Testis (tissue), 3 donors: ENCODE data around the gene PDE6B. TPM values are rescaled to one million over a fixed set of nuclear protein-coding genes. Genes with fewer than 3 reads are reported as not detected.

Experiments
- DNase-seq: peaks from one replicate; pipeline ENCODE4 v3.0.0-alpha.2; 2019
- H3K27ac ChIP-seq, 2 donors: fragments of 200-600 bp; sonication (generic); one replicate each; pipeline ENCODE4 v1.5.1; 2019
- H3K27me3 ChIP-seq: fragments of 200-600 bp; sonication (generic); one replicate; pipeline ENCODE4 v1.5.1; 2019
- H3K36me3 ChIP-seq: fragments of 200-600 bp; sonication (generic); one replicate; pipeline ENCODE4 v1.5.1; 2017; ENCODE audit warnings: low read depth; ENCODE audit errors: missing control alignments
- H3K4me1 ChIP-seq: fragments of 200-600 bp; sonication (generic); one replicate; pipeline ENCODE4 v1.5.1; 2019
- H3K4me3 ChIP-seq, 2 donors: fragments of 200-600 bp; sonication (generic); one replicate each; pipeline ENCODE4 v1.5.1; 2017 to 2019
- H3K9me3 ChIP-seq: fragments of 200-600 bp; sonication (generic); one replicate; pipeline ENCODE4 v1.5.1; 2017
- CTCF ChIP-seq, 3 experiments: fragments of 450-650 bp in 2 of 3; fragments of 200-600 bp in 1 of 3; sonication (generic) in 1 of 3; IDR thresholded peaks; one replicate each; pipeline ENCODE4 v1.5.1; 2016 to 2019; ENCODE audit warnings: antibody characterized with exemption in 3 of 3, mild to moderate bottlenecking in 2 of 3, moderate library complexity in 1 of 3
- POLR2A ChIP-seq: fragments of 450-650 bp; IDR thresholded peaks from one replicate; pipeline ENCODE4 v1.6.1; 2017; ENCODE audit warnings: antibody characterized with exemption, mild to moderate bottlenecking, moderate library complexity
- WGBS, 2 donors: methylation state at CpG; one replicate each; pipeline ENCODE4 v1.1.5; 2018; 5-methylcytosine and 5-hydroxymethylcytosine counted together
- intact Hi-C: fragments of 100-400 bp; cut with DNase I; formaldehyde crosslinking; loops from one replicate; pipeline ENCODE4 v1.15.1; 2023; ENCODE audit warnings: low total_unique reads
- polyA plus RNA-seq: library from polyadenylated mRNA; stranded (reverse); fragments of 350-450 nt; fragmentation: Illumina TruSeq; extraction: RNeasy Lipid Tissue Mini Kit (QIAGEN cat#74804); gene quantifications from one replicate; pipeline ENCODE4 v1.2.3, GENCODE V29; 2014; ENCODE audit warnings: low read depth, low replicate concordance; ENCODE audit not compliant: insufficient read depth
- total RNA-seq, 2 donors: library from RNA; depleted of rRNA; stranded (reverse); fragments of >200 nt; gene quantifications; one replicate each; pipeline ENCODE4 v1.2.3, GENCODE V29; 2016

Gene PDE6B
- total and polyA plus RNA-seq, 3 donors from 2014 or later: 5.9 to 11.4 (median 5.9) TPM

- intact Hi-C loops: no loop called here
- Histone ChIP-seq H3K27ac (no peak overlapping the region), H3K36me3 (no peaks in the 10 kb centered on the region)
Measured at GRCh38 chr4:717601-718320, 92.4 kb downstream of the PDE6B start.

GRCh38 chr4:718460-718859, 93.1 kb downstream of the PDE6B start:
- DNase-seq: no peak
- H3K9me3 ChIP-seq: no peaks in the 10 kb centered on the region
- intact Hi-C loops: no loop called here
- TF ChIP-seq CTCF (IDR thresholded peaks at IDR 0.05) (no peak), POLR2A (no peak)
- peaks cover 27% of the 10 kb centered on the region for H3K4me1 ChIP-seq
- no peak overlapping the region for H3K4me3 ChIP-seq
- no peak overlapping the region for H3K27ac ChIP-seq
- no peaks in the 10 kb centered on the region for H3K36me3 ChIP-seq
- no peaks in the 10 kb centered on the region for H3K27me3 ChIP-seq
- WGBS, 2 donors: 70 to 78% methylated on average over 8 of the region's 8 CpGs

More at GRCh38 chr4:717601-718320, 92.4 kb downstream of the PDE6B start:
- DNase-seq: no peak
- Histone ChIP-seq H3K4me3 (no peak overlapping the region), H3K27me3 (no peaks in the 10 kb centered on the region), H3K9me3 (no peaks in the 10 kb centered on the region), H3K4me1 (peaks cover 27% of the 10 kb centered on the region)
- 78 to 83% methylated on average over 20 to 34 of the region's 34 CpGs for WGBS, 2 donors
- TF ChIP-seq POLR2A (no peak), CTCF (IDR thresholded peaks at IDR 0.05) (no peak)

Other genes starting within 250 kb of the PDE6B start
- gene ZNF721, start 126.4 kb upstream of the PDE6B start, total RNA-seq: 10 to 100 TPM; 44.2 to 60.7 TPM
- 14.1 TPM for gene ZNF721, start 126.4 kb upstream of the PDE6B start, polyA plus RNA-seq
- 10 to 100 TPM; 86.9 to 93.4 TPM for gene PIGG, start 126.4 kb upstream of the PDE6B start, total RNA-seq
- gene PIGG, start 126.4 kb upstream of the PDE6B start, polyA plus RNA-seq: 49.8 TPM
- 1 to 10 TPM; 1.7 TPM for gene TMEM271, start 49.3 kb upstream of the PDE6B start, total RNA-seq
- gene TMEM271, start 49.3 kb upstream of the PDE6B start, polyA plus RNA-seq: 0.37 TPM
- 100 to 1,000 TPM; 123 to 139 TPM for gene ATP5ME, start 48.7 kb downstream of the PDE6B start, total RNA-seq
- 299 TPM for gene ATP5ME, start 48.7 kb downstream of the PDE6B start, polyA plus RNA-seq
- gene MYL5, start 49.0 kb downstream of the PDE6B start, total RNA-seq: 10 to 100 TPM; 34.2 to 45.0 TPM
- gene MYL5, start 49.0 kb downstream of the PDE6B start, polyA plus RNA-seq: 33.9 TPM
- gene SLC49A3, start 63.6 kb downstream of the PDE6B start, total RNA-seq: 10 to 100 TPM in 1 of 2 donors, 1 to 10 TPM in 1; 7.3 to 10.1 TPM
- gene SLC49A3, start 63.6 kb downstream of the PDE6B start, polyA plus RNA-seq: 23.5 TPM
- 10 to 100 TPM; 84.2 to 84.8 TPM for gene PCGF3, start 80.3 kb downstream of the PDE6B start, total RNA-seq
- 37.3 TPM for gene PCGF3, start 80.3 kb downstream of the PDE6B start, polyA plus RNA-seq
- 1 to 10 TPM; 5.5 to 8.2 TPM for gene CPLX1, start 200.6 kb downstream of the PDE6B start, total RNA-seq
- 4.4 TPM for gene CPLX1, start 200.6 kb downstream of the PDE6B start, polyA plus RNA-seq